GM12891 (cell line): Measurements from ENCODE around the gene CDH4.

ENCODE experiments used
- DNase-seq: peaks from one replicate; pipeline ENCODE4 v3.0.0; 2011; ENCODE audit warnings: low spot score; ENCODE audit not compliant: insufficient read length
- FAIRE-seq: peaks from 2 replicates; lab custom pipeline; 2011; peaks lifted over from hg19 to GRCh38; lab: Jason Lieb, UNC
- PAX5 ChIP-seq: IDR thresholded peaks from 2 replicates; pipeline ENCODE4 v1.6.1; 2011; ENCODE audit warnings: low read length, moderate library complexity, mild to moderate bottlenecking; ENCODE audit not compliant: insufficient read depth, severe bottlenecking
- POLR2A ChIP-seq: IDR thresholded peaks from 2 replicates; pipeline ENCODE4 v1.6.1; 2011; ENCODE audit warnings: low read depth, low read length, control low read depth
- POLR2AphosphoS5 ChIP-seq: IDR thresholded peaks from 2 replicates; pipeline ENCODE4 v1.6.1; 2011; ENCODE audit warnings: low read depth, low read length, control low read depth
- POU2F2 ChIP-seq: IDR thresholded peaks from 2 replicates; pipeline ENCODE4 v1.6.1; 2011; ENCODE audit warnings: low read depth, mild to moderate bottlenecking, control low read depth, low read length, moderate library complexity
- SPI1 ChIP-seq: IDR thresholded peaks from 2 replicates; pipeline ENCODE4 v1.6.1; 2011; ENCODE audit warnings: low read depth, low read length, control low read depth
- TAF1 ChIP-seq: IDR thresholded peaks from 2 replicates; pipeline ENCODE4 v1.6.1; 2011; ENCODE audit warnings: low read depth, low read length, control low read depth

Gene CDH4

GRCh38 chr20:61875996-61876395, 623.9 kb downstream of the CDH4 start:
- FAIRE-seq: no peak
- DNase-seq: no peak
- no peak for TF ChIP-seq POLR2AphosphoS5
- TF ChIP-seq SPI1: no peak
- TF ChIP-seq POU2F2: no peak
- TF ChIP-seq PAX5: no peak
- TF ChIP-seq TAF1: no peak
- TF ChIP-seq POLR2A: no peak

GRCh38 chr20:61876952-61877728, 625.1 kb downstream of the CDH4 start:
- TF ChIP-seq PAX5: no peak
- TF ChIP-seq POLR2AphosphoS5: no peak
- no peak for TF ChIP-seq POLR2A
- no peak for TF ChIP-seq TAF1
- no peak for TF ChIP-seq POU2F2
- no peak for TF ChIP-seq SPI1
- no peak for FAIRE-seq
- DNase-seq: no peak

- FAIRE-seq: no peak
Measured at GRCh38 chr20:61877776-61878477, 625.9 kb downstream of the CDH4 start.

GRCh38 chr20:61878478-61879302, 626.6 kb downstream of the CDH4 start:
- FAIRE-seq (no peak), DNase-seq (no peak)
- no peak for TF ChIP-seq PAX5
- TF ChIP-seq POLR2AphosphoS5: no peak
- TF ChIP-seq SPI1: no peak
- no peak for TF ChIP-seq TAF1
- TF ChIP-seq POU2F2: no peak

More at GRCh38 chr20:61877776-61878477, 625.9 kb downstream of the CDH4 start:
- DNase-seq: no peak
- TF ChIP-seq POU2F2 (no peak), POLR2A (no peak), SPI1 (no peak), TAF1 (no peak), POLR2AphosphoS5 (no peak), PAX5 (no peak)

- DNase-seq (no peak), FAIRE-seq (no peak)
- TF ChIP-seq POU2F2 (no peak), POLR2A (no peak), SPI1 (no peak), POLR2AphosphoS5 (no peak), PAX5 (no peak), TAF1 (no peak)
Measured at GRCh38 chr20:61879303-61879620, 627.2 kb downstream of the CDH4 start.

GRCh38 chr20:61879694-61880093, 627.6 kb downstream of the CDH4 start:
- FAIRE-seq: no peak

GRCh38 chr20:61880706-61881105, 628.6 kb downstream of the CDH4 start:
- no peak for TF ChIP-seq POU2F2
- no peak for FAIRE-seq
- no peak for DNase-seq

More at GRCh38 chr20:61879694-61880093, 627.6 kb downstream of the CDH4 start:
- TF ChIP-seq TAF1 (no peak), PAX5 (no peak), POU2F2 (no peak), POLR2AphosphoS5 (no peak)
- no peak for DNase-seq

GRCh38 chr20:61881416-61881815, 629.4 kb downstream of the CDH4 start:
- no peak for FAIRE-seq
- TF ChIP-seq POU2F2: no peak
- TF ChIP-seq POLR2A: no peak
- TF ChIP-seq POLR2AphosphoS5: no peak
- no peak for TF ChIP-seq SPI1
- TF ChIP-seq PAX5: no peak
- TF ChIP-seq TAF1: no peak
- no peak for DNase-seq

- DNase-seq (no peak), FAIRE-seq (no peak)
- TF ChIP-seq PAX5: no peak
- TF ChIP-seq TAF1: no peak
- TF ChIP-seq POU2F2: no peak
- no peak for TF ChIP-seq POLR2A
- no peak for TF ChIP-seq POLR2AphosphoS5
- no peak for TF ChIP-seq SPI1
Measured at GRCh38 chr20:61881861-61882260, 629.8 kb downstream of the CDH4 start.
